Fibroblast of villous mesenchyme (primary cell): ENCODE measurements around the gene NBR1. TPM values are rescaled to one million over a fixed set of nuclear protein-coding genes. Genes with fewer than 3 reads are reported as not detected.
"Not testable (repeated sequence)": the region's sequence is repeated elsewhere in the genome, so short reads cannot be mapped to it uniquely, and the experiment has no call there.

Experiments used
- DNase-seq: peaks from one replicate; pipeline ENCODE4 v3.0.0-alpha.2; 2010; ENCODE audit warnings: low read depth
- H3K4me3 ChIP-seq: 2 replicates; pipeline ENCODE4 v1.5.1; 2011; ENCODE audit warnings: low read depth, mild to moderate bottlenecking, low read length
- CTCF ChIP-seq: IDR thresholded peaks from 2 replicates; pipeline ENCODE4 v1.5.1; 2012; ENCODE audit warnings: low read depth, mild to moderate bottlenecking, low read length; ENCODE audit not compliant: insufficient read depth
- total RNA-seq: library from RNA; depleted of rRNA; stranded (reverse); fragments of >200 nt; gene quantifications from 2 replicates; pipeline ENCODE4 v1.2.3, GENCODE V29; 2012

Gene NBR1
- total RNA-seq, 1 donor: 135 TPM

GRCh38 chr17:43219001-43219400 is 48.0 kb downstream of the NBR1 start:
- no peak for DNase-seq

GRCh38 chr17:43219746-43220380 is 48.8 kb downstream of the NBR1 start:
- no peak overlapping the region for H3K4me3 ChIP-seq
- TF ChIP-seq CTCF: no peak
- DNase-seq: no peak

More at GRCh38 chr17:43219001-43219400, 48.0 kb downstream of the NBR1 start:
- no peak overlapping the region for H3K4me3 ChIP-seq
- no peak for TF ChIP-seq CTCF

GRCh38 chr17:43220511-43221125 is 49.6 kb downstream of the NBR1 start:
- no peak for TF ChIP-seq CTCF
- no peak for DNase-seq
- no peak overlapping the region for H3K4me3 ChIP-seq

GRCh38 chr17:43224146-43224705 is 53.2 kb downstream of the NBR1 start:
- no peak for DNase-seq
- H3K4me3 ChIP-seq: no peak overlapping the region
- no peak for TF ChIP-seq CTCF

GRCh38 chr17:43226393-43226792 is 55.4 kb downstream of the NBR1 start:
- TF ChIP-seq CTCF: no peak
- H3K4me3 ChIP-seq: no peak overlapping the region
- no peak for DNase-seq

- DNase-seq, H3K4me3 ChIP-seq: not testable (repeated sequence)
Measured at GRCh38 chr17:43228020-43228782, 57.2 kb downstream of the NBR1 start, which contains the start of gene CCDC200. TSS of gene CCDC200 (minus strand) at chr17:43228623. CDS start at chr17:43228554, 69 bp downstream.

GRCh38 chr17:43231205-43232020 is 60.4 kb downstream of the NBR1 start:
- DNase-seq: not testable (repeated sequence)
- H3K4me3 ChIP-seq: peak overlapping the region; percentile 54

- H3K4me3 ChIP-seq: peak overlapping the region; percentile 54
- DNase-seq: peak; percentile 6
Measured at GRCh38 chr17:43232021-43232699, 61.1 kb downstream of the NBR1 start.

- not testable (repeated sequence) for H3K4me3 ChIP-seq, DNase-seq
Measured at GRCh38 chr17:43233263-43233662, 62.2 kb downstream of the NBR1 start.

- H3K4me3 ChIP-seq, DNase-seq: not testable (repeated sequence)
Measured at GRCh38 chr17:43233877-43234276, 62.9 kb downstream of the NBR1 start, which contains the start of gene RNU2-1. TSS of gene RNU2-1 (minus strand) at chr17:43233977.
